Measurements from ENCODE around the gene ATP5PB. TPM values are rescaled to one million over a fixed set of nuclear protein-coding genes. Genes with fewer than 3 reads are reported as not detected.

Gene ATP5PB
- total RNA-seq, 4 donors from 2014 or later: 91.2 to 176 (median 103) TPM

- H3K9me3 ChIP-seq: no peaks in the 10 kb centered on the region
- H3K36me3 ChIP-seq: peaks cover 0 to 41% (median 0%) of the 10 kb centered on the region in 3 donors
- H3K27ac ChIP-seq: no peak overlapping the region
- H3K4me1 ChIP-seq: no peaks in the 10 kb centered on the region
- no peaks in the 10 kb centered on the region for H3K27me3 ChIP-seq
- TF ChIP-seq EP300 (IDR thresholded peaks at IDR 0.05) (no peak), POLR2A (IDR thresholded peaks at IDR 0.05) (no peak), CTCF (IDR thresholded peaks at IDR 0.05) (no peak)
- no peak overlapping the region for H3K4me3 ChIP-seq
- DNase-seq (ENCODE audit: low spot score in 2 of 2): no peak
- WGBS, 2 donors: 100% methylated on average over 1 of the region's 1 CpG
Observed at GRCh38 chr1:111419037-111419436, 30.2 kb upstream of the ATP5PB start.

GRCh38 chr1:111420377-111420776 lies 28.9 kb upstream of the ATP5PB start:
- TF ChIP-seq POLR2A (IDR thresholded peaks at IDR 0.05) (no peak), CTCF (IDR thresholded peaks at IDR 0.05) (no peak), EP300 (IDR thresholded peaks at IDR 0.05) (no peak)
- Histone ChIP-seq H3K9me3 (no peaks in the 10 kb centered on the region), H3K36me3 (peaks cover 0 to 28% (median 0%) of the 10 kb centered on the region in 3 donors), H3K4me3 (no peak overlapping the region), H3K27me3 (no peaks in the 10 kb centered on the region), H3K4me1 (no peaks in the 10 kb centered on the region), H3K27ac (no peak overlapping the region)
- 81 to 82% methylated on average over 5 of the region's 5 CpGs for WGBS, 2 donors
- no peak for DNase-seq (ENCODE audit: low spot score in 2 of 2)

- WGBS, 2 donors: 75 to 79% methylated on average over 13 of the region's 13 CpGs
- H3K27ac ChIP-seq: no peak overlapping the region
- TF ChIP-seq EP300 (IDR thresholded peaks at IDR 0.05): no peak
- no peak for TF ChIP-seq CTCF (IDR thresholded peaks at IDR 0.05)
- TF ChIP-seq POLR2A (IDR thresholded peaks at IDR 0.05): no peak
- no peaks in the 10 kb centered on the region for H3K9me3 ChIP-seq
- H3K27me3 ChIP-seq: no peaks in the 10 kb centered on the region
- DNase-seq (ENCODE audit: low spot score in 2 of 2): no peak
- H3K4me1 ChIP-seq: no peaks in the 10 kb centered on the region
- peaks cover 0 to 23% (median 0%) of the 10 kb centered on the region in 3 donors for H3K36me3 ChIP-seq
- no peak overlapping the region for H3K4me3 ChIP-seq
Observed at GRCh38 chr1:111422546-111423391, 26.5 kb upstream of the ATP5PB start.

GRCh38 chr1:111424281-111424680 lies 25.0 kb upstream of the ATP5PB start:
- H3K9me3 ChIP-seq: no peaks in the 10 kb centered on the region
- 87 to 89% methylated on average over 3 of the region's 3 CpGs for WGBS, 2 donors
- no peak for DNase-seq (ENCODE audit: low spot score in 2 of 2)
- no peak overlapping the region for H3K27ac ChIP-seq
- no peaks in the 10 kb centered on the region for H3K4me1 ChIP-seq
- H3K36me3 ChIP-seq: peaks cover 0 to 23% (median 0%) of the 10 kb centered on the region in 3 donors
- TF ChIP-seq EP300 (IDR thresholded peaks at IDR 0.05) (no peak), POLR2A (IDR thresholded peaks at IDR 0.05) (no peak), CTCF (IDR thresholded peaks at IDR 0.05) (no peak)
- no peaks in the 10 kb centered on the region for H3K27me3 ChIP-seq
- H3K4me3 ChIP-seq: no peak overlapping the region

GRCh38 chr1:111436726-111437125 lies 12.5 kb upstream of the ATP5PB start:
- WGBS, 2 donors: 60 to 69% methylated on average over 3 of the region's 3 CpGs
- TF ChIP-seq CTCF (IDR thresholded peaks at IDR 0.05) (no peak), EP300 (IDR thresholded peaks at IDR 0.05) (no peak), POLR2A (IDR thresholded peaks at IDR 0.05) (no peak)
- Histone ChIP-seq H3K27me3 (no peaks in the 10 kb centered on the region), H3K36me3 (peaks cover 0 to 46% (median 4%) of the 10 kb centered on the region in 3 donors), H3K9me3 (no peaks in the 10 kb centered on the region), H3K4me3 (no peak overlapping the region), H3K4me1 (no peaks in the 10 kb centered on the region), H3K27ac (no peak overlapping the region)
- no peak for DNase-seq (ENCODE audit: low spot score in 2 of 2)
